Smooth muscle cell (in vitro differentiated cells): ENCODE results near the gene TNIK. TPM values are rescaled to one million over a fixed set of nuclear protein-coding genes. Genes with fewer than 3 reads are reported as not detected.

Experiments used
- DNase-seq: peaks from one replicate; lab custom pipeline; 2025; ENCODE audit not compliant: unreplicated experiment; lab: John Stamatoyannopoulos, UW
- H2AFZ ChIP-seq: fragments of 200-600 bp; sonication (generic); 2 replicates; pipeline ENCODE4 v1.6.0; 2016; ENCODE audit warnings: antibody characterized with exemption, low read depth, mild to moderate bottlenecking
- H3F3A ChIP-seq: fragments of 200-600 bp; sonication (generic); 2 replicates; pipeline ENCODE4 v1.6.0; 2017; ENCODE audit warnings: antibody characterized with exemption, low read depth
- H3K27ac ChIP-seq: fragments of 200-600 bp; sonication (generic); 2 replicates; pipeline ENCODE4 v1.5.1; 2016; ENCODE audit warnings: low read depth, mild to moderate bottlenecking
- H3K27me3 ChIP-seq: fragments of 200-600 bp; sonication (generic); 2 replicates; pipeline ENCODE4 v1.6.1; 2016; ENCODE audit warnings: low read depth, mild to moderate bottlenecking
- H3K36me3 ChIP-seq: fragments of 200-600 bp; sonication (generic); 2 replicates; pipeline ENCODE4 v1.5.1; 2016; ENCODE audit warnings: low read depth
- H3K4me1 ChIP-seq: fragments of 200-600 bp; sonication (generic); 2 replicates; pipeline ENCODE4 v1.5.1; 2016; ENCODE audit warnings: low read depth
- H3K4me2 ChIP-seq: fragments of 200-600 bp; sonication (generic); 2 replicates; pipeline ENCODE4 v1.6.0; 2016; ENCODE audit warnings: mild to moderate bottlenecking
- H3K4me3 ChIP-seq: fragments of 200-600 bp; sonication (generic); 2 replicates; pipeline ENCODE4 v1.5.1; 2016; ENCODE audit warnings: mild to moderate bottlenecking
- H3K79me2 ChIP-seq: fragments of 200-600 bp; sonication (generic); 2 replicates; pipeline ENCODE4 v1.6.0; 2016; ENCODE audit warnings: low read depth, mild to moderate bottlenecking
- H3K9ac ChIP-seq: fragments of 200-600 bp; sonication (generic); 2 replicates; pipeline ENCODE4 v1.6.0; 2016; ENCODE audit warnings: low read depth
- H3K9me3 ChIP-seq: fragments of 200-600 bp; sonication (generic); replicated peaks from 2 replicates; pipeline ENCODE4 v1.5.1; 2016; ENCODE audit warnings: low read depth
- H4K20me1 ChIP-seq: fragments of 200-600 bp; sonication (generic); 2 replicates; pipeline ENCODE4 v1.6.0; 2016; ENCODE audit warnings: low read depth
- CTCF ChIP-seq: fragments of 200-600 bp; sonication (generic); IDR thresholded peaks from 2 replicates; pipeline ENCODE4 v1.5.1; 2017; ENCODE audit warnings: borderline replicate concordance, mild to moderate bottlenecking, antibody characterized with exemption; ENCODE audit not compliant: insufficient read depth, poor library complexity, severe bottlenecking
- WGBS: methylation state at CpG from one replicate; pipeline ENCODE4 v1.1.7; 2016; ENCODE audit warnings: low lambda C conversion rate; 5-methylcytosine and 5-hydroxymethylcytosine counted together
- polyA plus RNA-seq: library from polyadenylated mRNA; unstranded; fragments of >200 nt; fragmentation: Nextera tagmentation; extraction: Ambion mirVana; gene quantifications from 2 replicates; pipeline ENCODE4 v1.2.1, GENCODE V29; 2016
- total RNA-seq: library from RNA; depleted of rRNA; stranded (reverse); fragments of >200 nt; gene quantifications from 2 replicates; pipeline ENCODE4 v1.2.3, GENCODE V29; 2014

TNIK gene
- total and polyA plus RNA-seq, 2 experiments from 2014 or later = 10.4 to 12.5 TPM

DNA sequence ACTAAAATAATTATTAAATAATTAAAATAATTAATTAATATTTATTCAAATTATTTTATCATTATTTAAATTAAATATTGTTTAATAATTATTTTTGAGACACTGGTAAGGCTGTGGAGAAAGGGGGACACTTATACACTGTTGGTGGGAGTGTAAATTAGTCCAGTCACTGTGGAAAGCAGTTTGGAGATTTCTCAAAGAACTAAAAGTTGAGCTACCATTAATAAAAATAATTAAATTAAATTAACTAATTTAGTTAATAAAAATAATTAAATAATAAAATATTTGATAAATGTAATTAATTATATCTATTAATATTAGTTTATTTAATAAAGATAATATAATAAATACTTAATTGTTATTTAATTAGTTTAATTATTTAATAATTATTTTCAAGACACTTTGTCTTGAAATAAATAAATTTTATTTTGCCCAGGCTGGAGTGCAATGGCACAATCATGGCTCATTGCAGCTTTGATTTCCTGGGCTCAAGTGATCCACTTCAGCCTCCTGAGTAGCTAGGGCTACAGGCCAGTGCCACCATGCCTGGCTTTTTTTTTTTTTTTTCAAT, 16.4 kb upstream of the TNIK start:
- no peak for DNase-seq
- Histone ChIP-seq H3K27me3 (no peaks in the 10 kb centered on the region), H3K79me2 (no peaks in the 10 kb centered on the region), H3K4me3 (no peak overlapping the region), H3K9ac (no peak overlapping the region), H3K4me1 (no peaks in the 10 kb centered on the region), H2AFZ (no peak overlapping the region), H3K27ac (no peak overlapping the region), H3K4me2 (no peak overlapping the region), H3K36me3 (no peaks in the 10 kb centered on the region), H4K20me1 (no peaks in the 10 kb centered on the region), H3F3A (no peaks in the 10 kb centered on the region), H3K9me3 (no peaks in the 10 kb centered on the region)
- no peak for TF ChIP-seq CTCF

DNA sequence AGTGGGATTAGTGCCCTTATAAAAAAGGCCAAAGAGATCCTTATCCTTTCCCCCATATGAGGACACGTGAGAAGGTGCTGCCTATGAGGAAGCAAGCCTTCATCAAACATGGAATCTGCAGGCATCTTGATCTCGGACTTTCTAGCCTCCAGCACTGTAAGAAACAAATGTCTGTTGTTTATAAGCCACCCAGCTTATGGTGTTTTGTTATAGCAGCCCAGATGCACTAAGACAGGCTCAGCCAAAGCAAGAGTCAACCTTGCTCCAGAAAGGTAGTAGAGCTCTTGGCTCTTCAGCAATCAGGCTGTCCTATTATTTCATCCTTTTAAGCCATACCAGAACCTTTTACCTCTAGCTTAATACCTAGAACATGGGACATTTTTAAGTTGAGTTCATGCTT, 12.3 kb upstream of the TNIK start:
- 78% methylated on average over 2 of the region's 2 CpGs for WGBS

DNA sequence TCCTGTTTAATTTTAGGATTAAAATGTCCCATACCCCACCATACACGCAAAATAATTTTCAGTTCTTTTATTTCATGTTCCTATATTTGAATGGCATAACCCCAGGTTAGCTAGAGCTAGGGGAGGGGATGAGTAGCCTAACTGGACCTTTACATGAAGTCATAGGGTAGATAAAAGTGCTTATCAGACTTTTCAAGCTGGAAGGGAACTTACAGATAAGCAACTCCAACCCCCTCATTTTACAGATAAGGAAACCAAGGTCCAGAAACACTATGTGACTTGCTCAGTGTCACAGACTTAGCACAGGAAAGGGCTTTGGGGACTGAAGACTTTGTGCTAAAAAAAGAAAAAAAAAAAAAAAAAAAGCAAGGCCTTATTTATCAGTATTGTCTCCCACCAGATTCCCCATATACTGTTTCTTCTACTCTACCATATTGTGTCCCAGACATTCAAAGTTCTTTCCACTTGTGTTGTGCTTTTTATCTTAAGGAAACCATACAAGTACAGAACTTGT, 10.6 kb upstream of the TNIK start:
- H3F3A ChIP-seq = no peaks in the 10 kb centered on the region
- TF ChIP-seq CTCF = no peak
- no peaks in the 10 kb centered on the region for H3K36me3 ChIP-seq
- DNase-seq = no peak
- no peak overlapping the region for H3K27ac ChIP-seq
- no peak overlapping the region for H3K9ac ChIP-seq
- H3K4me3 ChIP-seq = no peak overlapping the region
- no peak overlapping the region for H3K4me2 ChIP-seq
- no peaks in the 10 kb centered on the region for H3K79me2 ChIP-seq
- WGBS = 97% methylated on average over 1 of the region's 1 CpG
- no peaks in the 10 kb centered on the region for H3K4me1 ChIP-seq
- H3K9me3 ChIP-seq = no peaks in the 10 kb centered on the region
- no peaks in the 10 kb centered on the region for H3K27me3 ChIP-seq
- H4K20me1 ChIP-seq = no peaks in the 10 kb centered on the region
- no peak overlapping the region for H2AFZ ChIP-seq

More for the DNA sequence above, 12.3 kb upstream of the TNIK start:
- Histone ChIP-seq H3K79me2 (no peaks in the 10 kb centered on the region), H3K4me1 (no peaks in the 10 kb centered on the region), H3K9me3 (no peaks in the 10 kb centered on the region), H3F3A (no peaks in the 10 kb centered on the region), H4K20me1 (no peaks in the 10 kb centered on the region), H3K9ac (no peak overlapping the region), H2AFZ (no peak overlapping the region), H3K27ac (no peak overlapping the region), H3K4me3 (no peak overlapping the region), H3K27me3 (no peaks in the 10 kb centered on the region), H3K36me3 (no peaks in the 10 kb centered on the region), H3K4me2 (no peak overlapping the region)
- TF ChIP-seq CTCF = no peak
- no peak for DNase-seq

DNA sequence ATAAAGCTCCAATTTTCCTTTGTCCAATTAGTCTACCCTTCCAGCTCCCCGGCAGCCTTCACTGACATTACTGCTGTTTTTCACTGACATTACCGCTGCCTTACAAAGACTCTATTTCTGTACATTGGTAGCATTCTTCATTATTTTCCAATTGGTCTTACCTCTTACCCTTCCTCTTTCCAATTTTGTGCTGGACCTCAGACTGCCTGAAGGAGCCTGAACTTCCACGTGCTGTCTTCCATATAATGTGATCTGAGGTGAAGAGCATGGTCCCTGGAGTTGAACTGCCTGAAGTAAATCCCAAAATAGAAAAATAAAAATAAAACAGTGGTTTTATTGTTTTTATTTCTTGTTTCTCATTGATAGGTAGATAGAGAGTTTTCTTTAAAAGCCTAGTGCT, 9.2 kb upstream of the TNIK start:
- DNase-seq = no peak
- Histone ChIP-seq H3K9ac (no peak overlapping the region), H4K20me1 (no peaks in the 10 kb centered on the region), H3K36me3 (no peaks in the 10 kb centered on the region), H3K27ac (no peak overlapping the region), H3K9me3 (no peaks in the 10 kb centered on the region), H3K27me3 (no peaks in the 10 kb centered on the region), H3F3A (no peaks in the 10 kb centered on the region), H2AFZ (no peak overlapping the region), H3K4me1 (no peaks in the 10 kb centered on the region), H3K79me2 (no peaks in the 10 kb centered on the region), H3K4me2 (no peak overlapping the region), H3K4me3 (no peak overlapping the region)
- no peak for TF ChIP-seq CTCF
- 96% methylated on average over 3 of the region's 3 CpGs for WGBS
